HG03342 (cell line): ENCODE data around the gene BTN3A1.
"Not testable (repeated sequence)": the region's sequence is repeated elsewhere in the genome, so short reads cannot be mapped to it uniquely, and the experiment has no call there.

Experiments
- ATAC-seq: cut with Tn5 transposase; IDR thresholded peaks from one replicate; pipeline ENCODE4 v1.9.1; 2021; ENCODE audit warnings: mild to moderate bottlenecking, moderate library complexity; ENCODE audit not compliant: unreplicated experiment

Gene BTN3A1

DNA sequence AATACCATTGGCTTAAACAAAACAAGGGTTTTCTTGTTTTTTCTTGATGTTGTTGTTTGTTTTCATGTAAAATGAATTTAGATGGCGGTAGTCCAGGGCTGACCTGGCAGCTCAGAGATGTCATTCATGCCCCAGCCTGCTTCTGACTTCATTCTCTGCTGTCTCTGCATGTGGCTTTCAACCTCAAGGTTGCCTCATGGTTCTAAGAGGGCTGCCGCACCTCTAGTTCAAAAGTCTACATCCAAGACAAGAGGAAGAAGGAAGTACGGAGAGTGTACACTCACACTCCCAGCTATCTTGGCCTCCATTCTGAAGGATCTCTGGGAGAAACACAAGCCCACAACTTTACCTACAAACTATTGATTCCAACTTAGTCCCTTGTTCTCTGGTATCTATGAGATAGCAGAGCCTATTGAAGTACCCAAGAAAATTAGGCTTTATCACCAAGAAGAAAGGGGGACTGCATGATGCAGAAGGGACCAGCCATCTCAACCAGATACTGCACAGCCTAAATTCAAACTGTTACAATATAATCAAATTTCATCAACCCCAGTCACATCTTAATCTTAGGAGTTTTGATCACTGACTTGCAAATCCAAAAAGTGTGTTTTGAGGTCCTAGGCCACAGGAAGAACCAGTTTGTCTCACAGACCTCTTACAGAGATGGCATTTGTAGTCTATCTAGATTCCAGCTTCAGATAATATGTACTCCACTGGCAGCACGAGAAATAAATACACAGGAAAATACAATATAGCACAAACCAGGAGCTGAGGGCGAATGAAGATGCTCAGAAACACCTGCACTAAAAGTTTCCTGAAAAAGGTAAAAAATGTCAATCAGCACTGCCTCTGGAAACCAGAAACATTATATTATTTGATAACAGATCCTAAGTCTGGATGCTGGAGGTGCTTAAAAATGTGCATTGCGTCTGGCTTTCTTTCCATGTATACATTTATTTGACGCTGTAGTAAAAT is 37.4 kb downstream of the BTN3A1 start:
- no peak for ATAC-seq

DNA sequence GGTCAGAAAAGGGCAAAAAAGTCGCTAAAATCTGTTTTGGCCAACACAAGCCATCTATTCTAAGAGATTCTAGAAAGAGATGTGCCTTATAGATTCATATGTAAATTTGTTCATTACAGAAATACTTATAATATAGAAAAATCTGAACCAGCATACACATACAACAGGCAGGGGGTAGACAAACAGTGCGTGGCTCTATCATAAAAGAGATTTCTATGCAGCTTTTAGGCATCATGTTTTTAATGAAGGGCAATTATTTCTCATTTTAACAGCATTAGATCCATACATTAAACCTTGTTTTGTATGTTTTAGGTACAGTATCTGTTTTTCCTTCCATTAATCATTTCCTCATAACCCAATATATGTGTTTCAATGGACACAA is 38.9 kb downstream of the BTN3A1 start:
- ATAC-seq = no peak

DNA sequence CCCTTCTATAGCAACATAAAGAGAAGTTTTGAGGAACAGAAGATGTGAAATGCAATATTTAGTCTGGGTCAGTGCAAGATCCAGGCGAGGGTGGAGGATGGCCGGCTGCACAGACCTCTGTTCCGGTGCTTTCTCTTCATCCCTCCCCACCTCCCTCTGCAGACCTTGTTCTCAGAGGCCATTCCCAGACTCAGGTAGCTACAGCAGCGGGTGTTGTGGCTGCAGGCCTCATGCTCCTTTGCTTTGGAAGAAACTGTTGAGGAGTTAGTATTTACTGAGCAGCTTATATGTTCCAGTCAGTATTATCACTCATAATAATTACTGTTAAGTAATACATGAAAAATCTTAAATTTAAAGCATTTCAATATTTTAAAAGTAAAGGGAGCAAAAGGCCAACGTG is 39.9 kb downstream of the BTN3A1 start:
- no peak for ATAC-seq

DNA sequence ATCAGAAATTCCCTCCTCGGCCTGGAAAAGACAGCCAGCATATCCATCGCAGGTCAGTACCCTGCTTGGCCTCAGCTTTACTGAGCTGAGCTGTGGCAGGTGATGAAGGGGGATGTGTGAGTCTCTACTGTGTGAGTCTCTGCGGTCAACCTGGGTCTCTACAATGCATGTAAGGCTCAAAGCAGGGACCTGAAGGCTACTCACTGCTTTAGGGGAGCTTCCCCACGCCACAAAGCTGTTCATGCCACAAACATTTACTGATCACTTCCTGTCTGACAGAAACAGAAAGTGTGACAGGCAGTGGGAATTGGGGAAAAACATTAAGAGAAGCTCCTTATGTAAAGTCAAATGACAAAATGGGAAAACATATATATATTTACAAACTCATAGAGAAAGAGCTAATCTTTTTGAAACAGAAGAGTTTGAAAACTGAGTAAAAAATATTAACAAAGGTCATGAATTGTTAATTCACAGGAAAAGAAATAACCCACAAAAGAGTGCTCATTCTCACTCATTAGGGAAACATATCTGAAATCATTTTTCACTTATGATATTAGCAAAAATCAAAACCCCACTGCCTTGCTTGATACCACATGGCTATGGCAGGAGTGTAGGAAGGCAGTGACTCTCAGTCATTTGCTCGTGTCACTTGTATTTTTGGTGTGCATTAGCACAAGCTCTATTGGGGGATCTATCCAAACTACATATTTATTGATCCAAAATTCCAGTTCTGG is 44.0 kb downstream of the BTN3A1 start:
- ATAC-seq = peak; percentile 81

DNA sequence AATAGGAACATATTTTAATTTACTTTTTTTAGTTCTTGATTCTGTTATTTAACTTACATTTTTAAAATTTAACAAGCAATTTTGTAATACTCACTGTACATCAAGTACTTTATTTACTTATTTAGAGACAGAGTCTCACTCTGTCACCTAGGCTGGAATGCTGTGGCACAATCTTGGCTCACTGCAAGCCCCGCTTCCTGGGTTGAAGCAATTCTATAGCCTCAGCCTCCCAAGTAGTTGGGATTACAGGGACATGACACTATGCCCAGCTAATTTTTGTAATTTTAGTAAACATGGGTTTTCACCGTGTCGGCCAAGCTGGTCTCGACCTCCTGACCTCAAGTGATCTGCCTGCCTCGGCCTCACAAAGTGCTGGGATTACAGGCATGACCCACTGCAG is 45.2 kb downstream of the BTN3A1 start:
- ATAC-seq = no peak

DNA sequence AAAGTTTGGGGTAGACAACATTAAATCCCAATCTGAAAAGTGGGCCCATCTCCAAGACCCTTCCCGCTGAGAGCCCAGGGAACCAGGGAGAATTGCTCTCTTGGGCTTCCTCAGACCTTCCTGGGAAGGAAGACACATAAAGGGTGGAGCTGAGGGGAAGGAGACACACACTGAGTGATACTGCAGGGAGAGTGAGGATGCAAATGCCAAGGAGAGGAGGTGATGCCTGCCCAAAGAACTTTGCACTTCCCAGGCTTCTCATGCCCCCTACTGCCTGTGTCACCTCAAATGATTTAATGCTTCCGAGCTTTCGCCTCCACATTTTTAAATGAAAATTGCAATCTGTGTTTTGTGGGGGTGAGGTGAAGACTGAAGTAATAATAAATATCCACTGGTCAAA is 48.2 kb downstream of the BTN3A1 start:
- no peak for ATAC-seq

DNA sequence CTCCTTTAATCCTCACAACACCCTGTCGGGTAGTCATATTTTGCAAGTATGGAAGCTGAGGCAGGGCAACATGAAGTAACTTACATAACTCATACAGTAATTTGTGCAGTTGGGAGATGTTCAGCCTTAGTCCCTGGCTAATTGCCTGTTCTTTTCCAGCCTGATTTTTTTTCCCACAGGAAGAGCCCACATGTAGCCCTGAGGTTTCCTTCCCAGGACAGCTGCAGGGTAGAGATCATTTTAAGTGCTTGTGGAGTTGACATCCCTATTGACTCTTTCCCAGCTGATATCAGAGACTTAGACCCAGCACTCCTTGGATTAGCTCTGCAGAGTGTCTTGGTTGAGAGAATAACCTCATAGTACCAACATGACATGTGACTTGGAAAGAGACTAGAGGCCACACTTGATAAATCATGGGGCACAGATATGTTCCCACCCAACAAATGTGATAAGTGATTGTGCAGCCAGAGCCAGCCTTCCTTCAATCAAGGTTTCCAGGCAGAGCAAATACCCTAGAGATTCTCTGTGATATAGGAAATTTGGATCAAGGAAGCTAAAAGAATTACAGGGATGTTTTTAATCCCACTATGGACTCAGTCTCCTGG is 50.7 kb downstream of the BTN3A1 start:
- ATAC-seq = no peak

DNA sequence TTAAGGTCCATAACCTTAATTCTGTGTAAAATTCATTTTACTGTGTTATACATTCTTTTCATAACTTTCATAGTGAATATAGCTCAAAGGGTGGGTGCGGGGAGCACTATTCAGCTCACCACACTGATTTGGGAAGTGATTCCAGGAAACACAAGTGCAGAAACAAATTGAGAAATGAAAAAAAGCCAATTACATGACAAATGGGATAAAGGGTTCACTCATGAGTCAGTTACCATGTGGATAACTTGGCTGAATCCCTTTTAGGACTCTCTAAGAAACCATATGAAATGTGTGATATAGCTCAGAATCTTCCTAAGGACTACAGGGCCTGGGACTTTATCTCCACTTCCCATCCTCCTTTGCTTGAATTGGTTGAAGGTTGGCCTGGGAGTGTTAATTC is 52.6 kb downstream of the BTN3A1 start:
- no peak for ATAC-seq

DNA sequence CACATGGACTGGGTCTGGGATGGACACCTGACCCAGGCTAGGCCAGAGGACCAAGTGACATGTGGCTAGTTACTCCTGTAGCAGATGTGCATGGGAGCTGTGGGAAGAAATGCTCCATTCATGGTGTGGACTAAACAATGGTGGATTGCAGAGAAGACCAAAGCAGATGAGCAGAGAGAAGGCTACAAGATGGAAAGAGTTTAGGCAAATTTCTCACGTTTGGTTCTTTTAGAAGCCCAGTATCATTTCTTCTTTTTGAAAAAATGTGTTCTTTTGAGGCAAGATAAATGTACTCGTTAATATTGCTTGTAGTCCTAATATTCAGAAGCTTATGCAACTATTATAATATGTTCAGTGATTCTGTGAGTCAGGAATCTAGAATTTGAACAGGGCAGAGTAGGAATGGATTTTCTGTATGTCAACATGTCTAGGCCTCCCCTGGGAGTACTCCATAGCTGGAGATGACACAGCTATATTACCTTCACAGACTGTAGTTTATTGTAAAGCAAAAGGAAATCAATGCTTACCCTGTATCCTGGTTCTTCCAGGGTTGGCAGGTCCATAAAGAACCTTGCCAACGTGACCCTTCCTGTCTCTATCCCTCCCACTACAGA is 53.4 kb downstream of the BTN3A1 start:
- no peak for ATAC-seq

DNA sequence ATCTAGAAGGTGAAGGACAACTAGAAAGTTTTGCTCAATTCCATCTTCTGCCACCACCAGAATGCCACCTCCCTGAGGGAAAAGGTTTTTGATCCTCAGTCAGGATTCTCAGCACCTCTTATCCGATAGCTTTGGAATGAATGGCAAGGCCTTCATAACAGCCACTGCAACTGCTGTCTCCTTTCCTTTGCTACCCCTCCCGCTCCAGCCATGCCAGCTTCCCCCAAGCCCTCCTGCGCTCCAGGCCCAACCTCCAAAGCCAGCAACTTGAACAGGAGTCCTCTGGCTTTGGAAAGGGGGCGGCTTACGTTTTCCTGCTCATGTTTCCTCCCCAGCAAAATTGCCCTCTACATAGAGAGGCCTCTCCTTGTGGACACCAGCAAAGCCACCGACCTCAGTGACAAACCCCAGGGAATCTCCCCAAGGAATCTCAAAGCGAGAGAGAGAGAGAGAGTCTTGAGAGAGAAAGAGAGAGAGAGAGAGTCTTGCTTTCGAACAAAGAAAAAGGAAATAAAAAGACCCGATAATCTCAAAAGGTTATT is 55.3 kb downstream of the BTN3A1 start:
- ATAC-seq = peak; percentile 33

DNA sequence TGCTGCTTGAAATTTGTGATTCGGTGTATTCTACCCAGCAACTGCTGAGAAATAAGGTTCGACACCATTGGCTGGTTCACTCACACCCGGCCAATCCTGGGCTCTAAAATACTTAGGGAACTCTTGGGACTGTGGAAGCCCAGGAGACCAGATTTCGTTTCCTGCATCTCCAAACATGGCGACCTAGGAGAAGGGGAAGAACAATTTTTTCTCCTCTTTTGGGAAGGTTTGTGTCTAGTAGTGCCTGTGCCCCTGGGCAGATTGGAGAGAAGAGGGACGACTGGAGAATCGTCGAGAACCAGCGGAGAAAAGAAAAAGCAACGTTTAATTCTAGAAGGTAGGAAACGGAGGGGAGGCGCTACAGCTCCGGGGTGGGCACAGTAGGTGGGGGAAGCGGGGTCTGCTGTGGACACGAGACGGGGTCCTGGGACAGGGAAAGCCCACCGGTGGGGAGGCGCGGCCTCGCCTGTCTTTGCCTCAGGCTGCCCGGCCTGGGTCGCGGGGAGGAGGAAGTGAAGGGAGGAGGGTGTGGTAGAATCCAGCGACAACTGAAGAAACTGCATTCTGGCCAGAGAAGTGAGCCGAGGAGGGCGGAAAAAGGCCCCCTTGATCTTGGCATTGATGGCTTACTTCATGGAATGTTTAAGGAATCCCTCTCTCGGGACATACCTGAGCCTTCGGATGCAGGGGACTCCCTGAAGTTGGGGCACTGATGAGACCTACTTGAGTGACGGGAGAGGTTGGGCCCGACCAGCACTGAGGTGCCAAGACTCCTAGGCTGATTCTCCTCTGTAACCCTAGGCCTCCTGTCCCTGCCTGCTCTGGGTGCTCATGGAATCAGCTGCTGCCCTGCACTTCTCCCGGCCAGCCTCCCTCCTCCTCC is 56.0 kb downstream of the BTN3A1 start, which contains the start of gene BTN2A1:
Gene BTN2A1 (plus strand): TSS at position 150 of the 883 bp plus-strand sequence. CDS start 682 bp downstream, at position 832.
- peak; percentile 95 for ATAC-seq

DNA sequence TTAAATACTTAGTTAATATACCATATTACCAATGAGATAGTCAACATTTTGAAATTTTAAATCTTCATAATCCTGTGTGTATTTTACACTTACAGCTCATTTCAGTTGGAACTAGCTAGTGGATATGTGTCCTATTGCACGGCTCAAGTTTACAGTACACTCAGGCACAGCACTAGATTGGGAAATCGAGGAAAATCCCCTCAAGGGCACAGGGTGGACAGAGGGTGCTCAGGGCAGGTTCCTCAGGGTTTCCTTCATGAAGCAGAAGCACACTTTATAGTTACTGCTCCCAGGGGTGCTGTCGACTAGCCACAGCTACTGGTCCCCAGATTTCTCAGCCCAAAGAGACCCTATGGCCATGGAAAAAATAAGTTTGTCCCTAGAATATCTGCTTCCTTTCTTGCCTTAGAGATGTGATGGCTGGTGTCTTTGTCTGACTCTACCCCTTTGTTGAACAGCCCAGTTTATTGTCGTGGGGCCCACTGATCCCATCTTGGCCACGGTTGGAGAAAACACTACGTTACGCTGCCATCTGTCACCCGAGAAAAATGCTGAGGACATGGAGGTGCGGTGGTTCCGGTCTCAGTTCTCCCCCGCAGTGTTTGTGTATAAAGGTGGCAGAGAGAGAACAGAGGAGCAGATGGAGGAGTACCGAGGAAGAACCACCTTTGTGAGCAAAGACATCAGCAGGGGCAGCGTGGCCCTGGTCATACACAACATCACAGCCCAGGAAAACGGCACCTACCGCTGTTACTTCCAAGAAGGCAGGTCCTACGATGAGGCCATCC is 57.1 kb downstream of the BTN3A1 start:
- no peak for ATAC-seq

DNA sequence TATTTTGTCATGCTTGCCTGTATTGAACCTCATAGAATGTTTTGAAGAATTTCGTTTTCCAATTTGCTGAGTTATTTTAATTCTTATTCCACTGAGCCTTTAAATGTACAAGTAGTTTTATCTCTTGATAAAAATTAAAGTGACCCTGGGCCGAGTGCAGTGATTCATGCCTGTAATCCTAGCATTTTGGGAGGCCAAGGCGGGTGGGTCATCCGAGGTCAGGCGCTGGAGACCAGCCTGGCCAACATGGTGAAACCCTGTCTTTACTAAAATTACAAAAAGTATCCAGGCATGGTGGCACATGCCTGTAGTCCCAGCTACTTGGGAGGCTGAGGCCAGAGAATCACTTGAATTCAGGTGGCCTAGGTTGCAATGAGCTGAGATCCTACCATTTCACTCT is 59.3 kb downstream of the BTN3A1 start:
- not testable (repeated sequence) for ATAC-seq

DNA sequence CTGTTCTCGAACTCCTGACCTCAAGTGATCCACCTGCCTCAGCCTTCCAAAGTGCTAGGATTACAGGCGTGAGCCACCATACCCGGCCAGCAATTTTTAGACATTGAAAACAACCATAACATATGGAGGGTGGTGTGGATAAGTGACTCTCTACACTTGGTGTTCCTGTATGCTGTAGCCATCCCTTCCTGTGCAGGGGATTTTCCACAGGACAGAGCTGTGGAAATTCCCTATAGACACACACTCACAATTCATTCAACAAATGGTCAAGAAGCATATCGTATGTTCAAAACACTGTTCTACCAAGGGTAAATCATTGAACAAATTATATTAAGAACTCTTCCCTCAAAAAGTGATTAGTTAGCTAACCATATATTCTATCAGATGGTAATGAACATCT is 61.9 kb downstream of the BTN3A1 start:
- ATAC-seq = no peak

DNA sequence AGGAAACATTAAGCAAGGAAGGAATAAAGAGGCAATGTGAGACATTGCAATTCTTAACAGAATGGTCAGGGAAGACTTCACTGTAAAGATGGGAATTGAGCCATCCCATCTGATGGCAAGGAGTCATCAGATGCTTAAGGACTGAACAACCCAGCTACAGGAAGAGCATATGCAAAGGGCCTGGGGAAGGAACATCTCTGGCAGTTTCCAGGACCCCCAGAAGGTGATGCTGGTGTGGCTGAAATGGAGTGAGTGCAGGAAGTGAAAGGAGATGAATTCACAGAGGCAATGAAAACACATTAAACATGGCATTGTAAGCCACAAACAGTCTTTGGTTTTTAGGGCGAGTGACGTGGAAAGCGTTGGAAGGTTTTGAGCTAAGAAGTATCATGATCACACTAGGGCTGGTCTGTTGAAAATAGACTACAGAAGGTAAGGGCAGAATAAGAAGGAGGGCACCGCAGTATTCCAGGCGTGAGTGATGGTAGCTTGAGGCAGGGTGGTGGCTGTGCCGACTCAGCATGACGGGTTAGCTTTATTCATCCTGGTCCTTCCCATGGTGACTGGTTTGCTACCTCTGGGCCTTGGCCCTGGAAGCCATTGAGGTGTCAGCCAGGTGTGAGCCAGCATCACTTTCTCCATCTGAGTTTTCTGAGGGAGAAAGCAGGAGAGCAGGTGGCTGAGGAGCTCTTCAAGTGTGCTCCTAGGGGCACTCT is 62.5 kb downstream of the BTN3A1 start:
- ATAC-seq = no peak
